ENCODE results near the gene FAM168A. TPM values are rescaled to one million over a fixed set of nuclear protein-coding genes. Genes with fewer than 3 reads are reported as not detected.

Gene FAM168A
- total RNA-seq, 1 donor from 2014 or later = 31.0 TPM

GRCh38 chr11:73520353-73521061 is 77.4 kb downstream of the FAM168A start:
- no peak for TF ChIP-seq CTCF (IDR thresholded peaks at IDR 0.05)
- Histone ChIP-seq H3K27ac (no peak overlapping the region), H3K9me3 (no peaks in the 10 kb centered on the region), H3K36me3 (no peaks in the 10 kb centered on the region), H3K27me3 (ENCODE audit: low read depth) (no peaks in the 10 kb centered on the region), H3K4me3 (no peak overlapping the region), H3K4me1 (no peaks in the 10 kb centered on the region)
- intact Hi-C loops (cut with DNase I) = no loop called here
- DNase-seq (no peak), ATAC-seq (no peak)

- DNase-seq (no peak), ATAC-seq (no peak)
- no peak overlapping the region for H3K4me3 ChIP-seq
- H3K9me3 ChIP-seq = no peaks in the 10 kb centered on the region
- no peaks in the 10 kb centered on the region for H3K4me1 ChIP-seq
- no peaks in the 10 kb centered on the region for H3K27me3 ChIP-seq (ENCODE audit: low read depth)
- H3K36me3 ChIP-seq = no peaks in the 10 kb centered on the region
- no peak for TF ChIP-seq CTCF (IDR thresholded peaks at IDR 0.05)
- intact Hi-C loops (cut with DNase I) = no loop called here
- no peak overlapping the region for H3K27ac ChIP-seq
Measured at GRCh38 chr11:73519266-73519665, 78.6 kb downstream of the FAM168A start.

- DNase-seq (no peak), ATAC-seq (no peak)
- Histone ChIP-seq H3K27me3 (ENCODE audit: low read depth) (no peaks in the 10 kb centered on the region), H3K9me3 (no peaks in the 10 kb centered on the region), H3K4me3 (no peak overlapping the region), H3K4me1 (no peaks in the 10 kb centered on the region), H3K27ac (no peak overlapping the region), H3K36me3 (no peaks in the 10 kb centered on the region)
- TF ChIP-seq CTCF (IDR thresholded peaks at IDR 0.05) = no peak
- intact Hi-C loops (cut with DNase I) = no loop called here
Measured at GRCh38 chr11:73518195-73518594, 79.7 kb downstream of the FAM168A start.

GRCh38 chr11:73516080-73516479 is 81.8 kb downstream of the FAM168A start:
- intact Hi-C loops (cut with DNase I) = no loop called here
- no peak for ATAC-seq
- no peaks in the 10 kb centered on the region for H3K27me3 ChIP-seq (ENCODE audit: low read depth)

GRCh38 chr11:73513707-73514106 is 84.2 kb downstream of the FAM168A start:
- no peak overlapping the region for H3K27ac ChIP-seq
- TF ChIP-seq CTCF (IDR thresholded peaks at IDR 0.05) = no peak
- no peak for DNase-seq
- intact Hi-C loops (cut with DNase I) = no loop called here
- no peaks in the 10 kb centered on the region for H3K9me3 ChIP-seq
- no peaks in the 10 kb centered on the region for H3K36me3 ChIP-seq
- H3K4me1 ChIP-seq = no peaks in the 10 kb centered on the region
- ATAC-seq = no peak
- H3K27me3 ChIP-seq (ENCODE audit: low read depth) = no peaks in the 10 kb centered on the region
- H3K4me3 ChIP-seq = no peak overlapping the region

More at GRCh38 chr11:73516080-73516479, 81.8 kb downstream of the FAM168A start:
- Histone ChIP-seq H3K4me1 (no peaks in the 10 kb centered on the region), H3K36me3 (no peaks in the 10 kb centered on the region), H3K4me3 (no peak overlapping the region), H3K27ac (no peak overlapping the region), H3K9me3 (no peaks in the 10 kb centered on the region)
- DNase-seq = no peak
- no peak for TF ChIP-seq CTCF (IDR thresholded peaks at IDR 0.05)
